IPS-18c (cell line): ENCODE measurements around the gene VAC14.

Source experiments
- H3K4me3 ChIP-seq: 2 replicates; pipeline ENCODE4 v1.7.0; 2013; ENCODE audit warnings: low read depth, mild to moderate bottlenecking, low read length, moderate library complexity; ENCODE audit not compliant: insufficient read depth
- H3K9me3 ChIP-seq: one replicate; pipeline ENCODE4 v1.6.1; 2013; ENCODE audit warnings: mild to moderate bottlenecking, low read length, moderate library complexity; ENCODE audit not compliant: control insufficient read depth, insufficient read depth

Gene VAC14

DNA sequence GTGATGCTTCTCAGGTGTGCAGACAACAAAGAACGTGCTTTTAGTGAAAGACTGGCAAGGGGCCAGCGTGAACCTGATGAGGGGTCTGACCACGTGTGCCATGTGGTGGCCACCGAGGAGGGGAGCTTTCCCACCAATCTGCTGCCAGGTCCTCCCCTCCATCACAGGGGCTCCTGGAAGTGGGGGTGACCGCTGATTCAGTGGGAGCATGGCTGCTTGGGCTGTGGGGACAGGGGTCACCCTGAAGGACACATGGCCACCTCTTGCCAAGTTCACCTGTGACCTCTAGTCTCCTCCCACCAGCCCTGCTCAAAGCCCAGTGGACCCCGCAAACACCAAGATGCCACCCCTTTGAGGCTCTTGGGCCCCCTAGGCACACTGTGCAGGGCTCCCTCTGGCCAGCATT lies 77.2 kb downstream of the VAC14 start:
- H3K4me3 ChIP-seq = no peak overlapping the region

DNA sequence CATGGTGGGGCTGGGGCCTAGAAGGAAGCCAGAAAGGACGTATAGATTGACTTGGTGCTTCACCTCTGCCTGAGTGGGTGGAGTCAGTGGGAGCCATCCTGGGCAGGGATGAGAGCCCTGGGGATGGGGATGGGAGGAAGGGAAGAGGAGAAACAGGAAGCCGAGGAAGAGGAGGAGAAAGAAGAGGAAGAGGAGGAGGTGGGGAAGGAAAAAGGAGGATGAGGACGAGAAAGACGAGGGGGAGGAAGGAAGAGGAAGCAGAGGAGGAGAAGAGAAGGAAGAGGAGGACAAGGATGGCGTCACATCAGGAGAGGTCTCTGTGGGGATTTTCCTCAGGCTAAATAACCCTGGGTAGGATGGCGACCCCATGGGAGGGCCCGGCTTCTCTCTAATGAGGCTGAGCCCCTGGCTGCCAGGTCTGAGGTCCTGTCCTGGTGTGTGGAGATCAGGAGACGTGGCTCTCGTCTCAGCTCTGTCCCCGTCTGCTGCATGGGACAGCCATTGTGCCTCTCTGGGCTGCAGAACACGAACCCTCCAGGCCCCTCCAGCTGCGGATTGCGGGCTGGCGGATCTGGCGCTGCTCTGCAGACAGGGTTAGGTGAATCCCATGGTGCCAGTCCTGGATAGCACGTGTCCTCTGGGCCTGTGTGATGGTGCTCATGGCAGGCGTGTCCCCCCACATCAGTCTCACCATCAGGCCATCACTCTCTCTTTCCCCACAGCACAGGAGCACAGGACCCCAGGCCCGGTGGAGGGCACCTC lies 79.6 kb downstream of the VAC14 start:
- H3K9me3 ChIP-seq = peaks cover 3% of the 10 kb centered on the region
- H3K4me3 ChIP-seq = no peak overlapping the region

More for the DNA sequence above, 77.2 kb downstream of the VAC14 start:
- H3K9me3 ChIP-seq = peaks cover 3% of the 10 kb centered on the region

GRCh38 chr16:70720425-70721201 lies 80.3 kb downstream of the VAC14 start:
- Histone ChIP-seq H3K9me3 (peaks cover 3% of the 10 kb centered on the region), H3K4me3 (no peak overlapping the region)

DNA sequence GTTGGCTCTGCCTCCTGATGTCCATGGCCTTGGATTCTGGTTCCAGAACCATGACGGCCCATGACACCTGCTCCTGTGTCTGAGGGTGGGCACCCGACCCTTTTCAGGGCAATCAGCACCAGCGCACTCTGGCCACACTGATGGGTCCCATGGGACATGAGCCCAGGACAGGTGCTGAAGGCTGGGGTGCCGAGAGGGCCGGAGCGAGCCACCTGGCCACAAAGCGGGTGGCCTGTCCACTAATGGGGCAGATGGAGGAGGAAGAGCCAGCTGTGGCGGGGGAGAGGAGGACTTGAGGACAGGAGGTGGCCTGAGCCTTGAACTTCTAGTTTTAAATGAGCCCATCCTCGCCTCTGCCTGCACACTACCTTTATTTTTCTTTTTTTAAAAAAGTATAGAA lies 83.9 kb downstream of the VAC14 start:
- Histone ChIP-seq H3K9me3 (peaks cover 3% of the 10 kb centered on the region), H3K4me3 (no peak overlapping the region)

GRCh38 chr16:70715860-70716357 lies 85.0 kb downstream of the VAC14 start:
- H3K4me3 ChIP-seq = no peak overlapping the region
- peaks cover 3% of the 10 kb centered on the region for H3K9me3 ChIP-seq

- H3K4me3 ChIP-seq = no peak overlapping the region
- H3K9me3 ChIP-seq = peaks cover 3% of the 10 kb centered on the region
These were observed 85.7 kb downstream of the VAC14 start for GRCh38 chr16:70715055-70715858.

GRCh38 chr16:70714581-70715054 lies 86.3 kb downstream of the VAC14 start:
- Histone ChIP-seq H3K9me3 (peaks cover under 1% of the 10 kb centered on the region), H3K4me3 (no peak overlapping the region)

DNA sequence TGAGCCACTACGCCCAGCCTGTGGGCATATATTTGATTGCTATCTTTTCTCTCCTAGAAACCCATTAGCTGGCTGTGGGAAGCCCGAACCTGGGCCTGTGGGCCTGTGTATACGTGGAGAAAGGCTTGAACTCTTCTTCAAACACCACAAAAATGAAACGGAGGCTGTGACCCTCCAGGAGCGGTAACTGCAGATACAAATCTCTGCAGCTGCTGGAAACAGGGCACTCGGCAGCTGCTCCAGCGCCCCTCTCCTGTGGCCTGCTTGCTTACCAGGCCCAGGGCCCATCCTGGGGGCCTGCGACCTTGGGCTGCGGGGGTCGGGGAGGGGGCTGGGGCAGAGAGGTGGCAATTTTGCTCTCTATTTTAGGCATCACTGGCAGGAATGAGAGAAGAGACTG lies 87.1 kb downstream of the VAC14 start:
- no peak overlapping the region for H3K4me3 ChIP-seq
- no peaks in the 10 kb centered on the region for H3K9me3 ChIP-seq

GRCh38 chr16:70713342-70713741 lies 87.6 kb downstream of the VAC14 start:
- no peaks in the 10 kb centered on the region for H3K9me3 ChIP-seq
- no peak overlapping the region for H3K4me3 ChIP-seq

DNA sequence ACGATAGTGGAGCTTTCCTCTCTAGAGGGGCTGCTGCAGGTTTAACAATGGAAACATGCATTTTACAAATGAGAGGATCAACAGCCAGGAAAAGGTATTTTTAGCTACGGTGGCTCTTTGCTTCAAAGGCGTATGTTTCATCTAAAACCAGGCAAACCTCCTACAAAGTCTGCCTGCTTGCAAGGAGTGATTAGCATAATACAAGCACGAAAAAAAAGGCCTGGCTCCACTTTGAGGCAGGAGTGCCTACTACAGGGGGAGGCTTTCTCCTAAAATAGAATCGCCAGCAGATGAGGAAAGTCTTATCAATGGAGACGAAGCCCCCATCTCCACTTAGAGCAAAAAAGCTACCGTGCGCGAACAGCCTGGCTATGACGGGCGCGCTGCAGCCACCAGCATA lies 88.0 kb downstream of the VAC14 start:
- Histone ChIP-seq H3K4me3 (no peak overlapping the region), H3K9me3 (no peaks in the 10 kb centered on the region)

DNA sequence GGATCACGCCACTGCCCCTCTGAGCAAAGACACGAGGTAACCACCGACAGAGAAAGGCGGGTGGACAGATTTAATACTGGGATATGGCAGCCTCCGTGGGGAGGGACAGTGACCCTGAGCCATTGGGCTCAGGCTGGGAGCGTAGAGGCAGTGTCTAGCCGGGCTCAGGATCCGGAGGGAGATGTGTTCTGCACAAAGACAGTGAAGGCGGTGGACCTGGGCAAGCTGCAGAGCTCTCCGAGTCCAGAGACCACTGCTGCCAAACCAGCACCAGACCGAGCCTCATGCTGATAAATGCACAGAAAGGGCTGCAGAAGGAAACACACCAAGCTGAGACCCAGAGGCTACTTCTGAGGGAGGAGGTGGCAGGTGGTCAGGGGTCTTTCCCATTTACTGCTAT lies 88.6 kb downstream of the VAC14 start:
- H3K4me3 ChIP-seq = no peak overlapping the region

DNA sequence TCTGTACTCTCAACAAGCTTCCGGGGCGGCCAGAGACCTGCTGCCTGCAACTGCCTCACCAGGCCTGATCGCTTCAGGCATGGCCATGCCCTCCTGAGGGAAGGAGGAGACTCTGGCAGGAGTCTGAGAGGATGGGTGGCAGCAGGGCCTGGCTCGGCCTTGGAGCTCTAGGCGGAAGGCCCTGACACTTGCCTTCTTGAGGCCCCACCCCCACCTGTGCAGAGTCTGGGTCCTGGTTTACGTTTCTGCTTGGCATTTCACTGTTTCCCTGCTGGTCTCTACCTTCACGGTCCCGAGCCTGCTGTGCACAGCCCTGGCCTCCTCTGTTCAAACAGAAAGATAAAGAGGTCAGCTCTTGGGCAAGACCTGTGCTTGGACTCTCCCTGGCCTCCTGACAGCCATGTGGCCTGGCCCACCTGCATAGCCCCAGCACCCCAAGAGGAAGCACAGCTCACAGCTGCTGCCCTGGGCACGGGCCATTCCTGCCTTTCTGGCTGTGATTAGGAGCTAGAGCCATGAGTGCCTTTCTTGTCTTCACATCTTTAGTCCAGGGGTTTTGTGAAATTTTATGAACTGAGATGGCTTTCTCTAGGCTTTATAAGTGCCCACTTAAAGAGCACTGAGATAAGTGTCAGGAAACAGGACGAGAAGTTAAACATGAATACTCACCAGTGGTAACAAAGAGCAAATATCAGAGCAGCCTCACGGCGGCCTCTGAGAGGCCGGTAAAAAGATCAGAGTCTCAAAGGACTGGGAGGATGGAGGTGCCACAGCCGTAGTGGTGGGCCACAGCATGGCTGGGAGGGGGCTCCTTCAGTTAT lies 89.5 kb downstream of the VAC14 start:
- H3K4me3 ChIP-seq = no peak overlapping the region
- no peaks in the 10 kb centered on the region for H3K9me3 ChIP-seq

More for the DNA sequence above, 88.6 kb downstream of the VAC14 start:
- H3K9me3 ChIP-seq = no peaks in the 10 kb centered on the region

DNA sequence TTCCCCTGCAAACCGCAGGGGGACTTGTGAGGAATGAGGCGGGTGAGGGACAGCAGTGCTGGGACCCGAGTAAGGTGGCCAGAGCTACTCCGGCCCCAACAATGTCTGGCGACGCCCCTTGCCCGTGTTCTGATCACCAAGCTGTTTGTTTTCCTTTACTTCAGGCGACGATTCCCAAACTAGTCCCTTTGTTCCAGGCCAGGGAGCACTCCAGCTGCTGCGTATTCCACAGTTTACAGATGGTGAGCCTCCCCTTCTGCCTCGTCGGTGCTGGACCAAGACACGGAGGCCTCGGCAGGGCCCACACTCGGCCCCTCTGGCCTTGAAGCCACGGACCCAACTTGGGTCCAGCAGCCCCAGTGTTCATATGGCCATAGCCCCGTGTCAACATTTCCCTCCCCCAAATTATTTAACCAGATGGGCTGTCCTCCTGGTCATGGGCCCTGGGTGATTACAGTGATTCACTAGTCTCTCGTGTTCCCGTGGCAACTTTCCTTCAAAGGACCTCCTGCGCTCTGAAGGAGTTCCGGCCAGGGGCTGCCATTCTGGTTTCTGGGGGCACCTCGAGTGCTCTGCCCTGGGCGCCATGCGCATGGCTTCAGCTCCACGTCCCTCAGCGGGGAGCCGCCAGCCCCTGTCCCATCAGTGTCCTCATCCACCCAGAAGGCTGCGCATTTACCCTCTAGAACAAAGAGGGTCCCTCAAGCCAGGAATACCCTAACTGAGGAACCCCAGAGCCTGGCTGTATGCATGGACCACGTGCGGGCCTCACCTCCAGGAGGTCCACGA lies 90.3 kb downstream of the VAC14 start:
- Histone ChIP-seq H3K9me3 (no peaks in the 10 kb centered on the region), H3K4me3 (no peak overlapping the region)

GRCh38 chr16:70709942-70710341 lies 91.0 kb downstream of the VAC14 start:
- Histone ChIP-seq H3K9me3 (no peaks in the 10 kb centered on the region), H3K4me3 (no peak overlapping the region)

- Histone ChIP-seq H3K9me3 (no peaks in the 10 kb centered on the region), H3K4me3 (no peak overlapping the region)
These were observed 91.5 kb downstream of the VAC14 start for GRCh38 chr16:70709457-70709856.
